A673 (cell line): Measurements from ENCODE around the gene GRID1.

Experiments used
- CTCF ChIP-seq: fragments of 300-800, 200-600 bp; sonication (generic); conservative IDR thresholded peaks from 2 replicates; pipeline ENCODE4 v1.5.1; 2017; ENCODE audit warnings: low read depth, mild to moderate bottlenecking, antibody characterized with exemption, low read length, moderate library complexity, mixed read lengths
- EZH2 ChIP-seq: fragments of 200-600 bp; sonication (generic); IDR thresholded peaks from 2 replicates; pipeline ENCODE4 v1.6.1; 2017; ENCODE audit warnings: borderline replicate concordance, low read depth, mild to moderate bottlenecking, mixed read lengths, antibody characterized with exemption, low read length; ENCODE audit not compliant: poor library complexity, severe bottlenecking

- TF ChIP-seq CTCF (no peak), EZH2 (no peak)
These were observed 365.1 kb downstream of the GRID1 start for GRCh38 chr10:86001521-86001920.
